Stromal cell of bone marrow (primary cell): ENCODE results near the gene STKLD1.
A peak's percentile ranks its signal among the peaks of the same experiment; 100 is the strongest.
"Not testable (repeated sequence)": the region's sequence is repeated elsewhere in the genome, so short reads cannot be mapped to it uniquely, and the experiment has no call there.

Source experiments
- DNase-seq: peaks from one replicate; pipeline ENCODE4 v3.0.0-alpha.2; 2012; ENCODE audit warnings: low read depth

STKLD1 gene

GRCh38 chr9:133386338-133386737, 10.2 kb downstream of the STKLD1 start:
- no peak for DNase-seq

DNA sequence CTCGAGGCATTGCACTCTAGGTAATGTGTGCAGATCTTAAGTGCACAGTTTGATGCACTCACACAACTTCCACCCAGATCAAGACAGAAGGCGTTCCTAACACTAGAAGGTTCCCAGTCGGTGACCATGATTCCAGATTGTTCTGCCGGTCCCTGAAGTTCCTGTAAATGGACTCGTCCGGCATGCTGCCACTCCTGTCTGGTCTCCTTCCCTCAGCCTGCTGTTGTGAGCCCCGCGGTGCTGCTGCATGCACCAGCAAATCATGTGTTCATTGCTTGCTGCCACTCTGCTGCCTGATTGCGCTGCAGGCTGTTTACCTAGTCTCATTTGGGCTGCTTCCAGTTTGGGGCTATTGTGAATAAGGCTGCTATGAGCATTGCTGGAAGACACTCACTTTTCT, 11.5 kb downstream of the STKLD1 start:
- no peak for DNase-seq

DNA sequence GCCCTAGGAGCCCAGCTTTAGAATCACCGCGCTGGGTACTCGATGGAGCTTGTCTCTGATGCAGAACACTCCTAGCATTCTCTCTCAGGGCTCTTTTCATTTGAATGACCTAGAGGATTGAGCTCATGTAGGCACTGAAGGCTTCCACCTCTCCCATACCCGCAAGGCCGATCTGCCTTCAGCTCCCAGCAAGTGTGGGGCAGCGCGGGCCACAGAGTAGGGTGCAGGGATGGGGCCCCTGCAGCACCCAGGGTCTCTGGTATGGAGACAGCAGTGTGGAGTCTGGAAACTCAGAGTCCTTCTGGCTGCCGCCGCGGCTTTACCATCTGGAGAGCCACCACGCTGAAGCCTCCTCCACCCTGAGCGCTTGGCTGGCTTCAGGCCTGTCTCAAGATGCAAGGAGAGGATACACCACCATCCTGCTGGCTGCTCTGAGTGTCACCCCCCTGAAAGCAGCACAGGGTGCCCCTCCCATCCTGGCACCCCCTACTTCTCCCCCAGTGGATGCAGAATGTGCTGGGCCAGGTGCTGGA, 12.9 kb downstream of the STKLD1 start:
- no peak for DNase-seq

GRCh38 chr9:133389562-133389961, 13.4 kb downstream of the STKLD1 start:
- no peak for DNase-seq

DNA sequence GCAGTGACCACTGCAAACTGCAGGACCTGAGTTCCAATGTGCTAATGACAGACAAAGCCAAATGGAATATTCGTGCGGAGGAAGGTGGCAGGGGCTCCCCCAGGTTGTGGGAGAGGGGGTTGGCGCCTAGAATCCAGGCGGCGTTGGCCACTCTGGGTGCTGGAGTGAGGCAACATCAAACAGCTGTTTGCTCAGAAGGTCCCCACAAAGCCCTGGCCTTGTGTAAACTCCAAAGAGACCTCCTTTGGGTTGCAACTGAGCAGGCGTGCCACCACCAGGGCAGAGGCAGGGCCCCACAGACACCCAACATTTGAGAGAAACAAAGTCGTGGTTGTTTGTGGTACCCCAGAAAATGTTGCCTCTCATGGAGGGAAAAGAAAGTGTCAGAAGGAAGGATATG, 14.5 kb downstream of the STKLD1 start:
- no peak for DNase-seq

DNA sequence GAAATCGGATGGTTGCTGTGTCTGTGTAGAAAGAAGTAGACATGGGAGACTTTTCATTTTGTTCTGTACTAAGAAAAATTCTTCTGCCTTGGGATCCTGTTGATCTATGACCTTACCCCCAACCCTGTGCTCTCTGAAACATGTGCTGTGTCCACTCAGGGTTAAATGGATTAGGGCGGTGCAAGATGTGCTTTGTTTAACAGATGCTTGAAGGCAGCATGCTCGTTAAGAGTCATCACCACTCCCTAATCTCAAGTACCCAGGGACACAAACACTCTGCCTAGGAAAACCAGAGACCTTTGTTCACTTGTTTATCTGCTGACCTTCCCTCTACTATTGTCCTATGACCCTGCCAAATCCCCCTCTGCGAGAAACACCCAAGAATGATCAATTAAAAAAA, 15.3 kb downstream of the STKLD1 start:
- DNase-seq = not testable (repeated sequence)

DNA sequence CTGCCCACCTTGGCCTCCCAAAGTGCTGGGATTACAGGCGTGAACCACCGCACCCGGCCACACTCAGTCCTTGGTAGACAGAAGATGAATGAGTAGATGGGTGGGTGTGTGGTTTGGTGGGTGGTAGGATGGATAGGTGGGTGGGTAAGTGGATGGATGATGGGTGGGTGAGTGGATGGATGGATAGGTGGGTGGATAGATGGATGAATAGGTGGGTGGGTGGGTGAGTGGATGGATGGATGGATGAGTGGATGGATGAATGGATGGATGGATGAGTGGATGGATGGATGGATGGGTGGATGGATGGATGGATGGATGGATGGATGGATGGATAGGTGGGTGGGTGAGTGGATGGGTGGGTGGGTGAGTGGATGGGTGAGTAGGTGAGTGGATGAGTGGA, 16.1 kb downstream of the STKLD1 start:
- DNase-seq = not testable (repeated sequence)

DNA sequence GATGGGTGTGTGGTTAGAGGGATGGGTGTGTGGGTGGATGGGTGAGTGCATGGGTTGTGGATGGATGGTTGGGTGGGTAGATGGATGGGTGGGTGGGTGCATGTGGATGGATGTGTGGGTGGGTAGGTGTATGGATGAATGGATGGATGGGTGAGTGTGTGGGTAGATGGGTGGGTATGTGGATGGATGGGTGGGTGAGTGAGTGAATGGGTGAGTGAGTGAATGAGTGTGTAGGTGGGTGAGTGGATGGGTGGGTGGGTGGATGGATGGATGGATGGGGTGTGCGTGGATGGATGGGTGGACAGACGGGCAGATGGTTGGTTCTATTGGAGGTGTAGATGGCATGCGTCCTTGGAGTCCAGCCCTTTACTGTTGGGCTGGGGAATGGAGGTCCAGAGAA, 17.2 kb downstream of the STKLD1 start:
- DNase-seq = no peak

DNA sequence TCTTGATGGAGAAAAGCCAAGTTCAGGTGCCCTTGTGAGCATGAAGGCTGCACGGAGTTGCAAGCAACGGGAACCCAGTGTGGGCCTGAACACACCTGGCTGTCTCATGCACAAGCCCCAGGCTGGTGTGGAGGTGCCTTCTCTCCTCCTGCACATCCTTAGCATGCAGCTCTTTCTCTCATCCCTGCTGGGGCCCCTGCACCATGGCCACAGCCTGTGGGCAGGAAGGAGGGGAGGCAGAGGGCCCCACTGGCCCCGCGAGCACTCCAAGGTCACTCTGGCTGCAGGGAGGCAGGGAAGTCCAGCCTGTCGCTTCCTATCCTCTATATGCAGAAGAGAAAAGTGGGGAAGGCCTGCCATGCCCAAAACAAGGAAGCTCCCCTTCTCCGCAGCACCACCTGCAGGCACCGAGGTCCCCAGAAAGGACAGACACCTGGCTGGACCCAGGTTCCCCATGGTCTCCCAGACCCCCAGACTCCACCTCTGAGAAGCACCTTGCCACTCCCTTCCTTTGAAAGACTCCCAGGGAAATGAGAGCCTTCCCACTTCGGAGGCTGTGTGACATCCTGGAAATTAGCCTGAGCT, 18.6 kb downstream of the STKLD1 start:
- DNase-seq = no peak

DNA sequence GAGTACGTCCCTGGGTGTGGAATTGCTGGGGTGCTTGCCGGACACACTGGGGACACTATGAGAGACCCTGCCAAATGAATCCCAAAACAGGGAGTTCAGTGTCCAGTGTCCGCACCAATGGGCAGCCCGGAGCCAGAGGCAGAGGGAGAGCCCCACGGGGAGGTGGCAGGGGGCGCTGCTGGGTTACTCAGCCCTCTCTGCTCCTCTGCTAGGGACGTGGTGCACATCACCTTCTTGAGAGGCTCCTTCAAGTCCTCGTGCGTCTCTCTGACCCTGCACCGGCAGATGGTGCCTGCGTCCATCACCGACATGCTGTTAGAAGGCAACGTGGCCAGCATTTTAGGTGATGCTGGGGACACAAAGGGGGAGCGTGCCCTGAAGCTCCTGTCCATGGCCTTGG, 20.8 kb downstream of the STKLD1 start:
- DNase-seq = no peak

GRCh38 chr9:133397370-133397769, 21.2 kb downstream of the STKLD1 start:
- no peak for DNase-seq

DNA sequence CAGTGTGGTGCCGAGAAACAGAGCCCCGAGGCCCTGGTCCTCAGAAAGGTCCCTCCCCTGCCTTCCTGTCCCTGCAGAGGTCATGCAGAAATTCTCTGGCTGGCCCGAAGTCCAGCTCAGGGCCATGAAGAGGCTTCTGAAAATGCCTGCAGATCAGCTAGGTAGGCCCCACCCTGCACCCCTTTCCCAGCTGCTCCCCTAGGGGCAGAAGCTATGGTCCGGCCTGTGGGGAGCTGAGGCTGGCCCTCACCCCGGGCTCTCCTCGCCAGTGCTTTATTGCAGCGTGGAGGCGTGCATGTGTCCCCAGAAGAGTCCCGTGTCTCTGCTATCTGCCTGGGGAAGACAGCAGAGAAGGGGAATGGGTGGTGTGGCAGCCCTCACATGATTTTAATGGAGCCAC, 21.7 kb downstream of the STKLD1 start:
- DNase-seq = no peak

GRCh38 chr9:133400292-133400691, 24.1 kb downstream of the STKLD1 start:
- DNase-seq = no peak

GRCh38 chr9:133401588-133401987, 25.4 kb downstream of the STKLD1 start:
- no peak for DNase-seq

DNA sequence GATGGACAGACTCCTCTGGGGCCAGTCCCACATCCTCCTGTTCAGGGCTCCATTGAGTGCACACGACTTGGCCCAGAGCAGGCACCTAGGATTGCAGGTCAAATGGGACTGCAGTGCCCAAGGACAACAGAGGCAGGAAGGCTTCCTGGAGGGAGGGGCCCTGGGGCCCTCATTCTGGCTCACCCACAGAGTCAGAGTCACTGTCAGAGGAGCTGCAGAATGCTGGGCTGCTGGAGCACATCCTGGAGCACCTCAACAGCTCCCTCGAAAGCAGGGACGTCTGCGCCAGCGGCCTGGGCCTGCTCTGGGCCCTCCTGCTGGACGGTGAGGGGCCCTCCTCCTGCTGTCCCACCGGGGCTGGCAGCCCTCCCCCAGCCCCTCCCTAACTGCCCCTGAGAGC, 26.5 kb downstream of the STKLD1 start:
- no peak for DNase-seq

GRCh38 chr9:133403766-133404453, 27.7 kb downstream of the STKLD1 start:
- DNase-seq = no peak

- DNase-seq = no peak
Measured at GRCh38 chr9:133404454-133405002, 28.4 kb downstream of the STKLD1 start.

- peak; percentile 19 for DNase-seq
Measured at GRCh38 chr9:133405508-133406438, 29.6 kb downstream of the STKLD1 start.

DNA sequence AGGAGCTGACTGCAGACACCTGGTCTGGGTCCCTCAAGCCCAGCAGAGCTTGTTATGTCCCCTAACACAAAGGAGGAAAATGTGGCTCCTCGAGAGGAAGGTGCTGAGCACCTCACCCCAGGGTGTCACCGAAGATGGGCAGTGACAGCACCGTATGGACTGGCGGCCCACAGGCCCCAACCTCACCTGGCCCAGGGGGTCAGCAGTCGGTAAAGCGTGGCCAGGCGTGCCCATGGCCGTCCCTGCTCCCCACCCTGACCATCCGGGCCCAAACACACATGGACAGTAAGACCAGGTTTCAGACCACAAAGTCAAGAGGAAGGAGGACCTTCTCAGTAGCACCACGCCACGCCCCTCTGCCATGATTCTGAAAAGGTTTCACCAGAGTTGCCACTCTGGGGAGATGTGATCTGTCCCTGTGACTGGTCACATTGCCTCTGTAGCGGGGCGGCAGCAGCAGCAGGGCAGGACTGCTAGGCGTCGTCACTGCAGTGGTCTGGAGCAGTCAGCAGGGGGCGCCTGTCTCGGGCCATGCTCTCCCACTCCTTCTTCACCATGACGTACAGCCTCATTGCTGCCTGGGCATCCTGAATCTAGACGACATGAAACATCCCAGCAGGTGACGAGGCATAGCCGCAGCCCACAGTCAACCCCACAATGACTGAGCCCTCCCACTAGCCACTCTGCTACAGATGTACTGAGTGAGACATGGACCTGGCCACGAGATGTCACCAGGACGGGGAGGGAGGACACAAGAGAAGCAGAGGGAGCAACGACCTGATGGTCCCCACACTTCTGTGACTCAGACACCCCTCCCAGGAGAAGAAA, 30.5 kb downstream of the STKLD1 start:
- DNase-seq = peak; percentile 48

- no peak for DNase-seq
Measured at GRCh38 chr9:133408042-133408441, 31.9 kb downstream of the STKLD1 start.

GRCh38 chr9:133415170-133415569, 39.0 kb downstream of the STKLD1 start:
- DNase-seq = no peak
